Body of pancreas (tissue), 4 donors: ENCODE data around the gene LIPT2.

Source experiments
- CTCF ChIP-seq, 7 experiments: fragments of 450-650 bp in 4 of 7; fragments of 200-600 bp in 3 of 7; sonication (generic) in 3 of 7; IDR thresholded peaks; one replicate each; pipeline ENCODE4 v1.5.1; 2016 to 2019; ENCODE audit warnings: antibody characterized with exemption in 7 of 7
- POLR2A ChIP-seq, 3 donors: fragments of 450-650 bp; IDR thresholded peaks; one replicate each; pipeline ENCODE4 v1.6.1; 2016; ENCODE audit warnings: antibody characterized with exemption in 3 of 3, mild to moderate bottlenecking in 2 of 3

GRCh38 chr11:74470526-74470925 lies 23.0 kb downstream of the LIPT2 start:
- TF ChIP-seq CTCF (IDR thresholded peaks at IDR 0.05) (no peak), POLR2A (IDR thresholded peaks at IDR 0.05) (no peak)
